ENCODE results near the gene CTDP1. TPM values are rescaled to one million over a fixed set of nuclear protein-coding genes. Genes with fewer than 3 reads are reported as not detected.

CTDP1 gene
- total RNA-seq, 2 experiments from 2014 or later = 69.0 to 79.6 TPM

GRCh38 chr18:79796531-79797405 is 117.2 kb downstream of the CTDP1 start:
- peaks cover 58% of the 10 kb centered on the region for H3K27me3 Mint-ChIP-seq
- H3K36me3 Mint-ChIP-seq (ENCODE audit: low read depth) = no peaks in the 10 kb centered on the region
- TF ChIP-seq, protein P1, sequence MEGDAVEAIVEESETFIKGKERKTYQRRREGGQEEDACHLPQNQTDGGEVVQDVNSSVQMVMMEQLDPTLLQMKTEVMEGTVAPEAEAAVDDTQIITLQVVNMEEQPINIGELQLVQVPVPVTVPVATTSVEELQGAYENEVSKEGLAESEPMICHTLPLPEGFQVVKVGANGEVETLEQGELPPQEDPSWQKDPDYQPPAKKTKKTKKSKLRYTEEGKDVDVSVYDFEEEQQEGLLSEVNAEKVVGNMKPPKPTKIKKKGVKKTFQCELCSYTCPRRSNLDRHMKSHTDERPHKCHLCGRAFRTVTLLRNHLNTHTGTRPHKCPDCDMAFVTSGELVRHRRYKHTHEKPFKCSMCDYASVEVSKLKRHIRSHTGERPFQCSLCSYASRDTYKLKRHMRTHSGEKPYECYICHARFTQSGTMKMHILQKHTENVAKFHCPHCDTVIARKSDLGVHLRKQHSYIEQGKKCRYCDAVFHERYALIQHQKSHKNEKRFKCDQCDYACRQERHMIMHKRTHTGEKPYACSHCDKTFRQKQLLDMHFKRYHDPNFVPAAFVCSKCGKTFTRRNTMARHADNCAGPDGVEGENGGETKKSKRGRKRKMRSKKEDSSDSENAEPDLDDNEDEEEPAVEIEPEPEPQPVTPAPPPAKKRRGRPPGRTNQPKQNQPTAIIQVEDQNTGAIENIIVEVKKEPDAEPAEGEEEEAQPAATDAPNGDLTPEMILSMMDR (IDR thresholded peaks at IDR 0.05) = no peak
- peak overlapping the region; percentile 71 for H3K4me3 Mint-ChIP-seq
- Histone ChIP-seq H3K4me1 (ENCODE audit: insufficient read depth, low read length) (peaks cover 11% of the 10 kb centered on the region), H3K9me3 (ENCODE audit: control insufficient read depth in 1 of 2, insufficient read depth in 1 of 2, low read length in 2 of 2) (peaks cover 0 to 17% of the 10 kb centered on the region in 2 experiments), H3K4me3 (ENCODE audit: low read length) (no peak overlapping the region), H3K27ac (ENCODE audit: low read depth in 1 of 2, low read length in 2 of 2) (no peak overlapping the region), H3K27me3 (ENCODE audit: control insufficient read depth in 1 of 2, insufficient read depth in 2 of 2, low read length in 2 of 2) (peaks cover 32 to 51% of the 10 kb centered on the region in 2 experiments), H3K36me3 (ENCODE audit: insufficient read depth, low read length) (no peaks in the 10 kb centered on the region)
- no peaks in the 10 kb centered on the region for H3K9me3 Mint-ChIP-seq
- DNase-seq (no peak), ATAC-seq (ENCODE audit: poor library complexity) (no peak)
- ChIA-PET POLR2A (no interaction called here), CTCF (no interaction called here)
- no peak overlapping the region for H3K27ac Mint-ChIP-seq
- H3K4me1 Mint-ChIP-seq (ENCODE audit: low read depth) = peaks cover 22% of the 10 kb centered on the region
- intact Hi-C loops (cut with DNase I, micrococcal nuclease) = loop anchor here in 1 of 2 experiments (10.0 kb wide), 1 partner anchor 168 kb away; the partner anchor contains the start of gene HSBP1L1

DNA sequence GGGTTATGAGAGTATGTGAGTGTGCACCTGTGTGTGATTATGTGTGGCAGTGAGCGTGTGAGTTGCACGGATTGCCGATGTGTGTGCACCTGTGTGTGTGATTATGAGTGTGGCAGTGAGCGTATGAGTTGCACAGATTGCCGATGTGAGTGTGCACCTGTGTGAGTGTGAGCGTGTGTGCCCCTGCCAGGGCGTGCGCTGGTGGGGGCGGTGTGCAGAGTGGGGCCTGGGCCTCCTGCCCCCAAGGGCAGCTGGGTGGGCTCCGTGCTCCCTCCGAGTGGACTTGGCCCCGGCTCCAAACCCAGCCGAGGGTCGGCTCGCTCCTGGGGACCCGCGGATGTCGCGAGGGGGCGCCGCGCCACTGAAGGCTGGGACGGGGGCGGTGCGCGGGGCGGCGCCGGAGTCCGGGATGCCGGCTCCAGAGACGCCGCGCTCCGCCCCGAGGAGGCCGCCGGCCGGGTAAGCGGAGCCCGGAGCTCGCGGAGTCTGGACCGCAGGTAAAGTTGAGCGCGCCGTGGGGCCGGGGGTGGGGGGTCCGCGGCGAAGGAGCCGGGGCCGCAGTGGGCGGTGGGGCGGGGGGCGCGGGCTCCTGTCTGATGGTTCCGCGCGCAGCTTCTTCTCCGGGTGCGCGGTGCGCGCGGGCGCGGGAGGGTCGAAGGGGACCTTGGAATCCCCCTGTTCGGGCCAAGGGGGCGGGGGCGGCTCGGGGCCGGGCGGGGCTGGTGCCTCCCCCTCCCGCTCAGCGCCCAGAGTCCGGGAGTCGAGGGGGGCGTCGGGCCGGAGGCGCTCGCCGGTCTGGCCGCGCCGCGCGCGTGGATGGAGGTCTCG is 118.1 kb downstream of the CTDP1 start, which contains the start of gene KCNG2:
KCNG2 (plus strand) TSS at position 421 of the 828 bp plus-strand sequence. CDS start 65,730 bp downstream, outside the sequence.
- peak in 3 of 14 experiments; percentile 9 to 28 (median 15) for DNase-seq
- H3K4me3 ChIP-seq (ENCODE audit: low read length) = no peak within 1 kb of the TSS
- ChIA-PET POLR2A (no interaction called here), CTCF (no interaction called here)
- H3K4me1 ChIP-seq (ENCODE audit: insufficient read depth, low read length) = peaks cover 11% of the 10 kb centered on the region
- H3K9me3 ChIP-seq (ENCODE audit: control insufficient read depth in 1 of 2, insufficient read depth in 1 of 2, low read length in 2 of 2) = peaks cover 0 to 17% of the 10 kb centered on the region in 2 experiments
- no peaks in the 10 kb centered on the region for H3K36me3 ChIP-seq (ENCODE audit: insufficient read depth, low read length)
- Mint-ChIP-seq H3K27me3 (peaks cover 51% of the 10 kb centered on the region), H3K9me3 (no peaks in the 10 kb centered on the region), H3K27ac (no peak within 1 kb of the TSS), H3K36me3 (ENCODE audit: low read depth) (no peaks in the 10 kb centered on the region), H3K4me3 (peak within 1 kb of the TSS; percentile 71), H3K4me1 (ENCODE audit: low read depth) (peaks cover 22% of the 10 kb centered on the region)
- TF ChIP-seq, protein P1 (IDR thresholded peaks at IDR 0.05) = no peak
- ATAC-seq (ENCODE audit: poor library complexity) = peak; percentile 66
- peaks cover 32 to 41% of the 10 kb centered on the region in 2 experiments for H3K27me3 ChIP-seq (ENCODE audit: control insufficient read depth in 1 of 2, insufficient read depth in 2 of 2, low read length in 2 of 2)
- intact Hi-C loops (cut with DNase I, micrococcal nuclease) = loop anchor here in 1 of 2 experiments (10.0 kb wide), 1 partner anchor 167 kb away; the partner anchor contains the start of gene HSBP1L1
- no peak within 1 kb of the TSS for H3K27ac ChIP-seq (ENCODE audit: low read depth in 1 of 2, low read length in 2 of 2)

GRCh38 chr18:79798346-79798998 is 118.9 kb downstream of the CTDP1 start:
- ChIA-PET CTCF (no interaction called here), POLR2A (no interaction called here)
- Histone ChIP-seq H3K36me3 (ENCODE audit: insufficient read depth, low read length) (no peaks in the 10 kb centered on the region), H3K9me3 (ENCODE audit: control insufficient read depth in 1 of 2, insufficient read depth in 1 of 2, low read length in 2 of 2) (peaks cover 0 to 17% of the 10 kb centered on the region in 2 experiments), H3K27ac (ENCODE audit: low read depth in 1 of 2, low read length in 2 of 2) (no peak overlapping the region), H3K4me1 (ENCODE audit: insufficient read depth, low read length) (peaks cover 11% of the 10 kb centered on the region), H3K4me3 (ENCODE audit: low read length) (no peak overlapping the region), H3K27me3 (ENCODE audit: control insufficient read depth in 1 of 2, insufficient read depth in 2 of 2, low read length in 2 of 2) (peaks cover 32 to 36% of the 10 kb centered on the region in 2 experiments)
- no peak overlapping the region for H3K27ac Mint-ChIP-seq
- ATAC-seq (ENCODE audit: poor library complexity) (no peak), DNase-seq (no peak)
- peaks cover 48% of the 10 kb centered on the region for H3K27me3 Mint-ChIP-seq
- TF ChIP-seq, protein P1 (IDR thresholded peaks at IDR 0.05) = no peak
- H3K4me1 Mint-ChIP-seq (ENCODE audit: low read depth) = peaks cover 22% of the 10 kb centered on the region
- intact Hi-C loops (cut with DNase I, micrococcal nuclease) = loop anchor here in 1 of 2 experiments (10.0 kb wide), 1 partner anchor 166 kb away; the partner anchor contains the start of gene HSBP1L1
- no peaks in the 10 kb centered on the region for H3K36me3 Mint-ChIP-seq (ENCODE audit: low read depth)
- no peak overlapping the region for H3K4me3 Mint-ChIP-seq
- no peaks in the 10 kb centered on the region for H3K9me3 Mint-ChIP-seq
